IMR-90 (cell line): ENCODE results near the gene LYRM9. TPM values are rescaled to one million over a fixed set of nuclear protein-coding genes. Genes with fewer than 3 reads are reported as not detected.

Source experiments
- ATAC-seq: fragments of 200-7000 bp; cut with Tn5 transposase; 2 replicates; pipeline ENCODE4 v1.9.1; 2020; ENCODE audit warnings: low read depth, mild to moderate bottlenecking, moderate library complexity
- BruUV-seq: library from RNA; stranded (reverse); fragments of 400-500 nt; replicated peaks from 2 replicates; lab custom pipeline; 2021; lab: Mats Ljungman, UMichigan
- CTCF ChIA-PET: fragments of 300-600 bp; formaldehyde crosslinking; extraction: SDS; loops from one replicate; lab custom pipeline; 2021; ENCODE audit warnings: antibody characterized with exemption; lab: Yijun Ruan, JAX
- POLR2A ChIA-PET: fragments of 300-600 bp; sonication (Branson Sonifier 250); formaldehyde crosslinking; loops from one replicate; lab custom pipeline; 2022; ENCODE audit warnings: antibody characterized with exemption; ENCODE audit not compliant: unreplicated experiment; lab: Charles Lee
- DNase-seq: peaks from one replicate; pipeline ENCODE4 v3.0.0; 2013
- H2AFZ ChIP-seq: replicated peaks from 2 replicates; pipeline ENCODE3; 2013; ENCODE audit warnings: low read length, mild to moderate bottlenecking; ENCODE audit not compliant: poor library complexity
- H2AK5ac ChIP-seq: 2 replicates; pipeline ENCODE4 v1.6.1; 2013; ENCODE audit warnings: low read depth, low read length, inconsistent platforms
- H2AK9ac ChIP-seq: replicated peaks from 2 replicates; pipeline ENCODE3; 2013; ENCODE audit warnings: mild to moderate bottlenecking, low read depth, low read length, moderate library complexity; ENCODE audit not compliant: poor library complexity
- H2BK120ac ChIP-seq: 2 replicates; pipeline ENCODE4 v1.6.1; 2013; ENCODE audit warnings: low read depth, low read length, inconsistent platforms
- H2BK15ac ChIP-seq: 3 replicates; pipeline ENCODE4 v1.6.1; 2013; ENCODE audit warnings: low read depth, low read length, inconsistent platforms
- H2BK20ac ChIP-seq: 2 replicates; pipeline ENCODE4 v1.6.1; 2013; ENCODE audit warnings: low read depth, mild to moderate bottlenecking, inconsistent platforms, low read length, moderate library complexity
- H2BK5ac ChIP-seq: 2 replicates; pipeline ENCODE4 v1.6.1; 2013; ENCODE audit warnings: mild to moderate bottlenecking, low read depth, low read length, inconsistent platforms; ENCODE audit not compliant: poor library complexity, severe bottlenecking
- H3K14ac ChIP-seq: replicated peaks from 2 replicates; pipeline ENCODE4 v1.6.1; 2013; ENCODE audit warnings: low read depth, low read length, inconsistent platforms
- H3K18ac ChIP-seq: 2 replicates; pipeline ENCODE4 v1.6.1; 2013; ENCODE audit warnings: low read depth, low read length, control low read depth
- H3K23ac ChIP-seq: 2 replicates; pipeline ENCODE4 v1.6.1; 2013; ENCODE audit warnings: low read depth, low read length, inconsistent platforms
- H3K27ac ChIP-seq: 2 replicates; pipeline ENCODE4 v1.5.1; 2013; ENCODE audit warnings: mild to moderate bottlenecking, control low read depth, low read length; ENCODE audit not compliant: insufficient read depth
- H3K27me3 ChIP-seq: 2 replicates; pipeline ENCODE4 v1.6.1; 2013; ENCODE audit warnings: low read length; ENCODE audit not compliant: control insufficient read depth, insufficient read depth
- H3K36me3 ChIP-seq: 2 replicates; pipeline ENCODE4 v1.6.1; 2013; ENCODE audit warnings: low read length, mixed read lengths; ENCODE audit not compliant: control insufficient read depth, insufficient read depth
- H3K4ac ChIP-seq: 2 replicates; pipeline ENCODE4 v1.6.1; 2013; ENCODE audit warnings: low read depth, low read length, inconsistent platforms
- H3K4me1 ChIP-seq: 2 replicates; pipeline ENCODE4 v1.6.1; 2013; ENCODE audit warnings: low read length, mixed read lengths; ENCODE audit not compliant: control insufficient read depth, insufficient read depth
- H3K4me2 ChIP-seq: 2 replicates; pipeline ENCODE4 v1.6.1; 2013; ENCODE audit warnings: low read depth, mild to moderate bottlenecking, control low read depth, low read length, moderate library complexity
- H3K4me3 ChIP-seq: 2 replicates; pipeline ENCODE4 v1.5.1; 2013; ENCODE audit warnings: low read depth, mild to moderate bottlenecking, control low read depth, low read length, moderate library complexity; ENCODE audit not compliant: insufficient read depth
- H3K56ac ChIP-seq: 2 replicates; pipeline ENCODE4 v1.6.1; 2013; ENCODE audit warnings: low read length, inconsistent platforms; ENCODE audit not compliant: insufficient read depth; ENCODE audit errors: extremely low read depth
- H3K79me1 ChIP-seq, 2 experiments: 2 replicates each; pipeline ENCODE4 v1.6.1; 2013; ENCODE audit warnings: low read length in 2 of 2, inconsistent platforms in 1 of 2, low read depth in 1 of 2
- H3K9ac ChIP-seq: 2 replicates; pipeline ENCODE4 v1.6.1; 2013; ENCODE audit warnings: low read depth, low read length, control low read depth
- H3K9me1 ChIP-seq: 2 replicates; pipeline ENCODE4 v1.6.1; 2013; ENCODE audit warnings: low read length, inconsistent platforms; ENCODE audit not compliant: insufficient read depth
- H3K9me3 ChIP-seq: 2 replicates; pipeline ENCODE4 v1.6.1; 2013; ENCODE audit warnings: low read length; ENCODE audit not compliant: control insufficient read depth, insufficient read depth
- H4K20me1 ChIP-seq: 2 replicates; pipeline ENCODE4 v1.6.1; 2013; ENCODE audit warnings: low read length, inconsistent platforms; ENCODE audit not compliant: insufficient read depth
- H4K5ac ChIP-seq: 2 replicates; pipeline ENCODE4 v1.6.1; 2013; ENCODE audit warnings: mild to moderate bottlenecking, low read depth, low read length, control low read depth
- H4K8ac ChIP-seq, 2 experiments: 2 replicates each; pipeline ENCODE4 v1.6.1; 2013; ENCODE audit warnings: low read depth in 2 of 2, low read length in 2 of 2, control low read depth in 1 of 2, inconsistent platforms in 1 of 2
- H4K91ac ChIP-seq: 2 replicates; pipeline ENCODE4 v1.6.1; 2013; ENCODE audit warnings: low read depth, low read length, inconsistent platforms; ENCODE audit not compliant: insufficient read depth
- CHD1 ChIP-seq: IDR thresholded peaks from 2 replicates; pipeline ENCODE4 v1.6.1; 2012; ENCODE audit warnings: low read depth, low read length, improper control_type of control experiment
- POLR2A ChIP-seq: IDR thresholded peaks from 2 replicates; pipeline ENCODE4 v1.6.1; 2012; ENCODE audit warnings: mild to moderate bottlenecking, low read depth, low read length
- WGBS, 2 experiments: methylation state at CpG; one replicate each; pipeline versions ENCODE4 v1.1.5 to v1.1.7; 2013; ENCODE audit warnings: missing lambda C conversion rate in 2 of 2; ENCODE audit not compliant: insufficient read length in 1 of 2; ENCODE audit errors: extremely low coverage in 2 of 2; 5-methylcytosine and 5-hydroxymethylcytosine counted together
- dilution Hi-C: fragments of 300-500 bp; cut with HindIII; formaldehyde crosslinking; loops from one replicate; pipeline ENCODE4 v1.14.3; 2018; ENCODE audit warnings: low sequenced_read_pairs; ENCODE audit not compliant: unreplicated experiment
- in situ Hi-C: fragments of 300-500 bp; cut with MboI; formaldehyde crosslinking; loops from 3 replicates; pipeline ENCODE4 v1.14.3; 2019; ENCODE audit warnings: low sequenced_read_pairs, inconsistent platforms, mixed read lengths
- intact Hi-C: fragments of 100-400 bp; cut with micrococcal nuclease; formaldehyde crosslinking; loops from 2 replicates; pipeline ENCODE4 v1.10.0; 2022
- polyA plus RNA-seq, 3 experiments: library from polyadenylated mRNA; depleted of rRNA; stranded (reverse); fragments of >200 nt; gene quantifications; 2 replicates each; pipeline ENCODE4 v1.2.3, GENCODE V29; 2012; ENCODE audit warnings: low replicate concordance in 1 of 3
- total RNA-seq: library from RNA; depleted of rRNA; stranded (reverse); fragments of >200 nt; gene quantifications from 2 replicates; pipeline ENCODE4 v1.2.3, GENCODE V29; 2012
- TF ChIP-seq, protein P1 (sequence below): fragments of 150-350 bp; IDR thresholded peaks from 2 replicates; pipeline ENCODE4 v1.6.1; 2017; ENCODE audit warnings: mild to moderate bottlenecking, antibody characterized with exemption, low read length, low read depth

Gene LYRM9
- total and polyA plus RNA-seq, 2 of the 4 experiments (the other 2 are of a cell fraction) = 3.2 to 4.8 TPM

DNA sequence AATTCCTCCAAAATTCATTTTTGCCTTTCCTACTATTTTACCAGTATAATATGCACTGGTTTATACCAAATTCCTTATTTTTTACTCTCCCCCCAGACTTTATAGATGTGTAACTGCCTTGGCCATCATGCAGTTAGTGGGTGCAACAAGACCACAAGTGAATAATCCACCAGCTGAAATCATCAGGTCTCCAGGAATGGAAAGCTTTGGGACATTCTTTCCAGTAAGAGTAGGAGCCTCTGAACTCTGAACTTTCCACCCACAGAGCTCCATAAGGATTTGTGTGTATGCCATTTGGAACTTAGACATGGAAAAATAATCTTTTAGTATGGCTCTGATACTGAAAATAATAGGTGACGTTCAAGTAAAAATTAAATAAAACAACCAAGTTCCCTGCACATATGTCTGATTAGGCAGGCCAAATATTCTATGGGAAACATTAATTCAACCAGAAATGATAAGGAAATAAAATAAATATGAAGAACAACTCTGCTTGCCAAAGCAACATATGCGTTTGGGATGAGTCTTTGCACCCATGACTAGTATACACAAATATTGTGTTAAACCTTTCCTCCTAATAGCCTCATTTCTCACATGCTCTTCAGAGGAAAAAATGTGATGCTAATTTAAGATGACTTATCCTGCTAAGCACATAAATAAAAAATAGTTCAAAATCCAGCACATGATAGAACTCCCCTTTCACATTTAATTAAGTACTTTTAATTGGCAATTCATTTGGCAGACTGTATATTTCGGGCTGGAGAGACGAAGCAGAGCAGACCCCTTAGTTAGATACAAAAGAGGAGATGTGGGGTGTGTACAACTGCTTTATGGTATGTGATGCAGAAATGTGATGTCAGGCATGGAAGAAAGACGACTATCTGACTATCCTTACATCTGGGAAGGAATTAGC is 11.6 kb upstream of the LYRM9 start:
- H3K14ac ChIP-seq = no peak overlapping the region
- no peak overlapping the region for H2AFZ ChIP-seq
- no peak for ATAC-seq
- H3K9me3 ChIP-seq = peaks cover 2% of the 10 kb centered on the region; the same call in 1 of the 2 replicates
- ChIA-PET CTCF (no interaction called here), POLR2A (no interaction called here)
- no peak overlapping the region for H3K56ac ChIP-seq
- no peak overlapping the region for H4K5ac ChIP-seq
- no peak overlapping the region for H2BK20ac ChIP-seq
- H2BK15ac ChIP-seq = no peak overlapping the region
- H3K18ac ChIP-seq = no peak overlapping the region
- no peak for TF ChIP-seq CHD1
- no peak for TF ChIP-seq POLR2A
- TF ChIP-seq, protein P1, sequence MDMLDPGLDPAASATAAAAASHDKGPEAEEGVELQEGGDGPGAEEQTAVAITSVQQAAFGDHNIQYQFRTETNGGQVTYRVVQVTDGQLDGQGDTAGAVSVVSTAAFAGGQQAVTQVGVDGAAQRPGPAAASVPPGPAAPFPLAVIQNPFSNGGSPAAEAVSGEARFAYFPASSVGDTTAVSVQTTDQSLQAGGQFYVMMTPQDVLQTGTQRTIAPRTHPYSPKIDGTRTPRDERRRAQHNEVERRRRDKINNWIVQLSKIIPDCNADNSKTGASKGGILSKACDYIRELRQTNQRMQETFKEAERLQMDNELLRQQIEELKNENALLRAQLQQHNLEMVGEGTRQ = no peak
- WGBS, 2 experiments = no CpG with 5 or more reads among the region's 5 CpGs
- no peak overlapping the region for H3K4me3 ChIP-seq
- H2BK120ac ChIP-seq = no peak overlapping the region
- H4K8ac ChIP-seq = no peak overlapping the region
- no peak overlapping the region for H3K9ac ChIP-seq
- H3K4me1 ChIP-seq = no peaks in the 10 kb centered on the region
- intact Hi-C loops (no loop called here), dilution Hi-C loops (no loop called here), in situ Hi-C loops (no loop called here)
- no peak overlapping the region for H4K91ac ChIP-seq
- no peak overlapping the region for H3K27ac ChIP-seq
- no peak for DNase-seq
- no peak overlapping the region for H3K4me2 ChIP-seq
- peaks cover 13% of the 10 kb centered on the region for H3K27me3 ChIP-seq
- H2AK5ac ChIP-seq = no peak overlapping the region
- no peak overlapping the region for H2AK9ac ChIP-seq
- H3K9me1 ChIP-seq = no peaks in the 10 kb centered on the region
- H2BK5ac ChIP-seq = no peak overlapping the region
- BruUV-seq = no TSS peak
- no peaks in the 10 kb centered on the region for H4K20me1 ChIP-seq
- no peak overlapping the region for H3K4ac ChIP-seq
- no peaks in the 10 kb centered on the region for H3K36me3 ChIP-seq
- no peak overlapping the region for H3K23ac ChIP-seq
- H3K79me1 ChIP-seq = no peaks in the 10 kb centered on the region
